Measurements from ENCODE around the gene EDN1. TPM values are rescaled to one million over a fixed set of nuclear protein-coding genes. Genes with fewer than 3 reads are reported as not detected.

EDN1 gene
- polyA plus RNA-seq, 2 donors = 1.5 to 2.2 TPM

GRCh38 chr6:12298995-12299394 lies 8.8 kb downstream of the EDN1 start:
- no peak overlapping the region for H3K27ac ChIP-seq (ENCODE audit: low read depth in 2 of 2, low read length in 1 of 2)
- no peaks in the 10 kb centered on the region for H3K9me3 ChIP-seq (ENCODE audit: control insufficient read depth in 2 of 2, insufficient read depth in 1 of 2, low read depth in 1 of 2, low read length in 1 of 2)
- 62 to 86% methylated on average over 1 of the region's 1 CpG for WGBS, 2 donors
- peaks cover 0 to 2% of the 10 kb centered on the region in 2 donors for H3K4me1 ChIP-seq (ENCODE audit: control insufficient read depth in 2 of 2, insufficient read depth in 2 of 2, low read length in 1 of 2)
- no peaks in the 10 kb centered on the region for H3K36me3 ChIP-seq (ENCODE audit: control insufficient read depth in 2 of 2, insufficient read depth in 2 of 2, low read length in 1 of 2)
- H3K27me3 ChIP-seq (ENCODE audit: control insufficient read depth in 1 of 2, insufficient read depth in 2 of 2, low read length in 2 of 2) = no peaks in the 10 kb centered on the region
- H3K4me3 ChIP-seq (ENCODE audit: low read depth in 1 of 2, low read length in 2 of 2) = no peak overlapping the region

GRCh38 chr6:12301018-12301417 lies 10.9 kb downstream of the EDN1 start:
- Histone ChIP-seq H3K36me3 (ENCODE audit: control insufficient read depth in 2 of 2, insufficient read depth in 2 of 2, low read length in 1 of 2) (no peaks in the 10 kb centered on the region), H3K27ac (ENCODE audit: low read depth in 2 of 2, low read length in 1 of 2) (no peak overlapping the region), H3K4me1 (ENCODE audit: control insufficient read depth in 2 of 2, insufficient read depth in 2 of 2, low read length in 1 of 2) (peaks cover 0 to 2% of the 10 kb centered on the region in 2 donors), H3K4me3 (ENCODE audit: low read depth in 1 of 2, low read length in 2 of 2) (no peak overlapping the region), H3K9me3 (ENCODE audit: control insufficient read depth in 2 of 2, insufficient read depth in 1 of 2, low read depth in 1 of 2, low read length in 1 of 2) (no peaks in the 10 kb centered on the region), H3K27me3 (ENCODE audit: control insufficient read depth in 1 of 2, insufficient read depth in 2 of 2, low read length in 2 of 2) (no peaks in the 10 kb centered on the region)
- WGBS, 2 donors = 95 to 97% methylated on average over 3 of the region's 3 CpGs

- no peaks in the 10 kb centered on the region for H3K4me1 ChIP-seq (ENCODE audit: control insufficient read depth in 2 of 2, insufficient read depth in 2 of 2, low read length in 1 of 2)
- no peaks in the 10 kb centered on the region for H3K36me3 ChIP-seq (ENCODE audit: control insufficient read depth in 2 of 2, insufficient read depth in 2 of 2, low read length in 1 of 2)
- no peaks in the 10 kb centered on the region for H3K27me3 ChIP-seq (ENCODE audit: control insufficient read depth in 1 of 2, insufficient read depth in 2 of 2, low read length in 2 of 2)
- H3K9me3 ChIP-seq (ENCODE audit: control insufficient read depth in 2 of 2, insufficient read depth in 1 of 2, low read depth in 1 of 2, low read length in 1 of 2) = no peaks in the 10 kb centered on the region
- no peak overlapping the region for H3K27ac ChIP-seq (ENCODE audit: low read depth in 2 of 2, low read length in 1 of 2)
- 84 to 96% methylated on average over 2 of the region's 2 CpGs for WGBS, 2 donors
- no peak overlapping the region for H3K4me3 ChIP-seq (ENCODE audit: low read depth in 1 of 2, low read length in 2 of 2)
Measured at GRCh38 chr6:12304487-12304886, 14.3 kb downstream of the EDN1 start.

- Histone ChIP-seq H3K27ac (ENCODE audit: low read depth in 2 of 2, low read length in 1 of 2) (no peak overlapping the region), H3K4me3 (ENCODE audit: low read depth in 1 of 2, low read length in 2 of 2) (no peak overlapping the region), H3K36me3 (ENCODE audit: control insufficient read depth in 2 of 2, insufficient read depth in 2 of 2, low read length in 1 of 2) (no peaks in the 10 kb centered on the region), H3K27me3 (ENCODE audit: control insufficient read depth in 1 of 2, insufficient read depth in 2 of 2, low read length in 2 of 2) (no peaks in the 10 kb centered on the region), H3K4me1 (ENCODE audit: control insufficient read depth in 2 of 2, insufficient read depth in 2 of 2, low read length in 1 of 2) (no peaks in the 10 kb centered on the region), H3K9me3 (ENCODE audit: control insufficient read depth in 2 of 2, insufficient read depth in 1 of 2, low read depth in 1 of 2, low read length in 1 of 2) (no peaks in the 10 kb centered on the region)
- WGBS, 2 donors = 95 to 98% methylated on average over 2 of the region's 2 CpGs
Measured at GRCh38 chr6:12309070-12309469, 18.9 kb downstream of the EDN1 start.

GRCh38 chr6:12311106-12311505 lies 20.9 kb downstream of the EDN1 start:
- no peak overlapping the region for H3K4me3 ChIP-seq (ENCODE audit: low read depth in 1 of 2, low read length in 2 of 2)
- H3K9me3 ChIP-seq (ENCODE audit: control insufficient read depth in 2 of 2, insufficient read depth in 1 of 2, low read depth in 1 of 2, low read length in 1 of 2) = no peaks in the 10 kb centered on the region
- H3K36me3 ChIP-seq (ENCODE audit: control insufficient read depth in 2 of 2, insufficient read depth in 2 of 2, low read length in 1 of 2) = no peaks in the 10 kb centered on the region
- H3K27ac ChIP-seq (ENCODE audit: low read depth in 2 of 2, low read length in 1 of 2) = no peak overlapping the region
- WGBS, 2 donors = 85 to 96% methylated on average over 2 of the region's 2 CpGs
- peaks cover 0 to 4% of the 10 kb centered on the region in 2 donors for H3K4me1 ChIP-seq (ENCODE audit: control insufficient read depth in 2 of 2, insufficient read depth in 2 of 2, low read length in 1 of 2)
- no peaks in the 10 kb centered on the region for H3K27me3 ChIP-seq (ENCODE audit: control insufficient read depth in 1 of 2, insufficient read depth in 2 of 2, low read length in 2 of 2)

- no peaks in the 10 kb centered on the region for H3K27me3 ChIP-seq (ENCODE audit: control insufficient read depth in 1 of 2, insufficient read depth in 2 of 2, low read length in 2 of 2)
- H3K9me3 ChIP-seq (ENCODE audit: control insufficient read depth in 2 of 2, insufficient read depth in 1 of 2, low read depth in 1 of 2, low read length in 1 of 2) = no peaks in the 10 kb centered on the region
- peaks cover 0 to 4% of the 10 kb centered on the region in 2 donors for H3K4me1 ChIP-seq (ENCODE audit: control insufficient read depth in 2 of 2, insufficient read depth in 2 of 2, low read length in 1 of 2)
- H3K27ac ChIP-seq (ENCODE audit: low read depth in 2 of 2, low read length in 1 of 2) = no peak overlapping the region
- H3K36me3 ChIP-seq (ENCODE audit: control insufficient read depth in 2 of 2, insufficient read depth in 2 of 2, low read length in 1 of 2) = no peaks in the 10 kb centered on the region
- no peak overlapping the region for H3K4me3 ChIP-seq (ENCODE audit: low read depth in 1 of 2, low read length in 2 of 2)
- 79 to 84% methylated on average over 2 of the region's 2 CpGs for WGBS, 2 donors
Measured at GRCh38 chr6:12312736-12313135, 22.6 kb downstream of the EDN1 start.

- H3K9me3 ChIP-seq (ENCODE audit: control insufficient read depth in 2 of 2, insufficient read depth in 1 of 2, low read depth in 1 of 2, low read length in 1 of 2) = no peaks in the 10 kb centered on the region
- H3K4me3 ChIP-seq (ENCODE audit: low read depth in 1 of 2, low read length in 2 of 2) = no peak overlapping the region
- no peaks in the 10 kb centered on the region for H3K27me3 ChIP-seq (ENCODE audit: control insufficient read depth in 1 of 2, insufficient read depth in 2 of 2, low read length in 2 of 2)
- 60 to 69% methylated on average over 12 of the region's 12 CpGs for WGBS, 2 donors
- peaks cover 0 to 4% of the 10 kb centered on the region in 2 donors for H3K4me1 ChIP-seq (ENCODE audit: control insufficient read depth in 2 of 2, insufficient read depth in 2 of 2, low read length in 1 of 2)
- no peak overlapping the region for H3K27ac ChIP-seq (ENCODE audit: low read depth in 2 of 2, low read length in 1 of 2)
- H3K36me3 ChIP-seq (ENCODE audit: control insufficient read depth in 2 of 2, insufficient read depth in 2 of 2, low read length in 1 of 2) = no peaks in the 10 kb centered on the region
Measured at GRCh38 chr6:12313306-12313991, 23.3 kb downstream of the EDN1 start.

GRCh38 chr6:12313992-12314589 lies 23.9 kb downstream of the EDN1 start:
- 30 to 39% methylated on average over 8 of the region's 8 CpGs for WGBS, 2 donors
- Histone ChIP-seq H3K27ac (ENCODE audit: low read depth in 2 of 2, low read length in 1 of 2) (peak overlapping the region; percentile 6 to 22), H3K9me3 (ENCODE audit: control insufficient read depth in 2 of 2, insufficient read depth in 1 of 2, low read depth in 1 of 2, low read length in 1 of 2) (no peaks in the 10 kb centered on the region), H3K27me3 (ENCODE audit: control insufficient read depth in 1 of 2, insufficient read depth in 2 of 2, low read length in 2 of 2) (no peaks in the 10 kb centered on the region), H3K36me3 (ENCODE audit: control insufficient read depth in 2 of 2, insufficient read depth in 2 of 2, low read length in 1 of 2) (no peaks in the 10 kb centered on the region), H3K4me1 (ENCODE audit: control insufficient read depth in 2 of 2, insufficient read depth in 2 of 2, low read length in 1 of 2) (peaks cover 0 to 4% of the 10 kb centered on the region in 2 donors), H3K4me3 (ENCODE audit: low read depth in 1 of 2, low read length in 2 of 2) (no peak overlapping the region)

- Histone ChIP-seq H3K4me1 (ENCODE audit: control insufficient read depth in 2 of 2, insufficient read depth in 2 of 2, low read length in 1 of 2) (peaks cover 0 to 4% of the 10 kb centered on the region in 2 donors), H3K27me3 (ENCODE audit: control insufficient read depth in 1 of 2, insufficient read depth in 2 of 2, low read length in 2 of 2) (no peaks in the 10 kb centered on the region), H3K36me3 (ENCODE audit: control insufficient read depth in 2 of 2, insufficient read depth in 2 of 2, low read length in 1 of 2) (no peaks in the 10 kb centered on the region), H3K4me3 (ENCODE audit: low read depth in 1 of 2, low read length in 2 of 2) (no peak overlapping the region), H3K27ac (ENCODE audit: low read depth in 2 of 2, low read length in 1 of 2) (no peak overlapping the region), H3K9me3 (ENCODE audit: control insufficient read depth in 2 of 2, insufficient read depth in 1 of 2, low read depth in 1 of 2, low read length in 1 of 2) (no peaks in the 10 kb centered on the region)
- WGBS, 2 donors = 87 to 89% methylated on average over 5 of the region's 5 CpGs
Measured at GRCh38 chr6:12314751-12315150, 24.6 kb downstream of the EDN1 start.

Data from esophagus (tissue), 2 donors.